Epithelial cell of prostate (primary cell): ENCODE measurements around the gene HAUS8.
"Not testable (repeated sequence)": the region's sequence is repeated elsewhere in the genome, so short reads cannot be mapped to it uniquely, and the experiment has no call there.

ENCODE experiments used
- DNase-seq: peaks from one replicate; pipeline ENCODE4 v3.0.0-alpha.2; 2011; ENCODE audit warnings: low read depth, low spot score
- H3K27ac ChIP-seq: fragments of 450-650 bp; 2 replicates; pipeline ENCODE4 v1.5.1; 2017; ENCODE audit warnings: mild to moderate bottlenecking

Gene HAUS8, protein sequence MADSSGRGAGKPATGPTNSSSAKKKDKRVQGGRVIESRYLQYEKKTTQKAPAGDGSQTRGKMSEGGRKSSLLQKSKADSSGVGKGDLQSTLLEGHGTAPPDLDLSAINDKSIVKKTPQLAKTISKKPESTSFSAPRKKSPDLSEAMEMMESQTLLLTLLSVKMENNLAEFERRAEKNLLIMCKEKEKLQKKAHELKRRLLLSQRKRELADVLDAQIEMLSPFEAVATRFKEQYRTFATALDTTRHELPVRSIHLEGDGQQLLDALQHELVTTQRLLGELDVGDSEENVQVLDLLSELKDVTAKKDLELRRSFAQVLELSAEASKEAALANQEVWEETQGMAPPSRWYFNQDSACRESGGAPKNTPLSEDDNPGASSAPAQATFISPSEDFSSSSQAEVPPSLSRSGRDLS

DNA sequence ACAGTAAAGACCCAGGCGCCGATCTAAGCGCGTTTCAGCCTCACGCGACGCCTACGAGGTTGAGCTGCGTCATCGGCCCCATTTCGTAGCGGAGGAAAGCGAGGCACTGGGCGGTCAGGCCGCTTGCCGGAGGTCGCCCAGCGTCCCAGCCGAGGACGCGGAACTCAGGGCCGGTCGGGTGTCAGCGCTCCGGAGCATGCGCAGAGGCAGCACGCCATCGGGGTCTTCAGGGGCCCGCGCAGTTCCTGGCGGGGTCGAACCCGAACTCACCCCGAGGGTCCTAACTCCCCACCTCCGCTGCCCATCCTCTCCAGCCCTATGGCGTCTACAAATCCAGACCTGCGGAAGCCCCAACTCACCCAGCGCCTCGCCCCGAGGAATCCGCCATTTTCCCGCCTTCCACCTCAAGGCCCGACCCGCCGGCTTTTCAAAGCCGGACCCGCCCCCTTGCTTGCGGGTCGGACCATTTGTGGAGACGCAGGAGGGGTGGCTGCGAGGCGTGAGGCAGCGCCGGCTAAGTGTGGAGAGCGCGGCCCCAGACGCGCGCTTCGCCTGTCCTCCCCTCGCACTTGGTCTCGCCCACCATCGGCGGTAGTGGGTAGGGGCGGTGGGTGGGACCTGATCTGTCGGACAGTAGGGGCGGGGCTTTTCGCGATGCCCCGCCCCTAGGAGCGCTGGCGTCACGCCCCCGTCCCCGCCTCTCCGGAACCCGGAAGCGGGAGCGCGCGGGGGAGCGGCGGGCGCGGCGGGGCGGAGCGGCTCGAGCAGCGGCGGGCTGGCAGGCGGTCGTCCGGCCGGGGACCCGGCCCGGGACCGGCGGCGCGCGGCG, at the start of gene HAUS8, which contains the start of gene MYO9B:
Gene HAUS8 (minus strand): TSS at position 418 of the 829 bp plus-strand sequence. CDS start 30 bp downstream, at position 388.
Gene MYO9B (plus strand): TSS at position 743 of the 829 bp plus-strand sequence. CDS start 25,941 bp downstream, outside the sequence.
- peak within 1 kb of the TSS; percentile 54 for H3K27ac ChIP-seq

DNA sequence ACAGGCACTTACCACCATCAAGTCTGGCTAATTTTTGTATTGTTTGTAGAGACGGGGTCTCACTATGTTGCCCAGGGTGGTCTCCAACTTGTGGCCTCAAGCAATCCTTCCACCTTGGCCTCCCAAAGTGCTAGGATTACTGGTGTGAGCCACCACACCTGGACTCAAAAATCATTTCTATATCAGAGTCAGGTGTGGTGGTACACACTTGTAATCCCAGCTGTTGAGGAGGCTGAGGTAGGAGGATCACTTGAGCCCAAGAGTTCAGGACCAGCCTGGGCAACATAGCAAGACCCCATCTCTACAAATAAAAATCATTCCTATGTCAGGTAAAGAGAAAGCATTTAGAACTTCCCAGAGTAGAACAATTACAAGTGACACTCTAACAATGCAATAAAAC, 48.8 kb upstream of the HAUS8 start:
- DNase-seq, result no peak
- no peak overlapping the region for H3K27ac ChIP-seq

More for the DNA sequence above, at the start of gene HAUS8, which contains the start of gene MYO9B:
- DNase-seq, result peak; percentile 98

DNA sequence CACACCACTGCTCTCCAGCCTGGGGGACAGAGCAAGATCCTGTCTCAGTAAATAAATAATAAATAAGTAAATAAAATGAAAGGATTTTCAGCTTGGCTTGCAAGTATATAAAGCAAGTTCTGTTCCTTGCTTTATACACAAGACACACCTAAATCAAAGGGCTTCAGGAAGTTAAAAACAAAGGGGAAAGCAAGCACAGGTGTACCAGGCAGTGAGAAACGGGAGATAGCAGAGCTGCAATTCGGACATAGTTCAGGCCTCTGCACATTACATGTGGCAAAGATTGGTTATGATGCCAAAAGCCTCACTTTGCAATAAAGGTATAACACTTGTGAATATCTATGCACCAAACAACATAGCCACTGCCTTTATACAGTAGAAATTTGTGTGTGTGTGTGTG, 47.8 kb upstream of the HAUS8 start:
- no peak overlapping the region for H3K27ac ChIP-seq
- DNase-seq, result no peak

DNA sequence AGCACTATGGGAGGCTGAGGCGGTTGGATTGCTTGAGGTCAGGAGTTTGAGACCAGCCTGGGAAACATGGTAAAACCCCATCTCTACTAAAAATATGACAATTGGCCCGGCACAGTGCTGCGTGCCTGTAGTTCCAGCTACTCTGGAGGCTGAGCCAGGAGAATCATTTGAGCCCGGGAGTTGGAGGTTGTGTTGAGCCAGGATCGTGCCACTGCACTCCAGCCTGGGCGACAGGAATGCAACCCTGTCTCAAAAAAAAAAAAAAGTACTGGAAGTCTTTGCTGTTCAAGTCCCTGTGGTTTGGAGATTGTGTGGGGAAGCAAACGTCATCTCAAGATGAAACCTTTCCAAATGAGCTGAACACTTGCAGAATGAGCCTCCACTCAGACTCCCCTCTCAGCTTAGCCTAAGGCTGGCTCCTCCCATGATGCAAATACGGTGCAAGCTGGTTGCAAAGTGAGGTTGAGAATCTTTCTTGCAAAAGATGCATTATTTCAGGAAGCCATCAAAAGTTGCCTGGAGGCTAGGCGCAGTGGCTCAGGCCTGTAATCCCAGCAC, 46.6 kb upstream of the HAUS8 start:
- H3K27ac ChIP-seq, result no peak overlapping the region
- no peak for DNase-seq

DNA sequence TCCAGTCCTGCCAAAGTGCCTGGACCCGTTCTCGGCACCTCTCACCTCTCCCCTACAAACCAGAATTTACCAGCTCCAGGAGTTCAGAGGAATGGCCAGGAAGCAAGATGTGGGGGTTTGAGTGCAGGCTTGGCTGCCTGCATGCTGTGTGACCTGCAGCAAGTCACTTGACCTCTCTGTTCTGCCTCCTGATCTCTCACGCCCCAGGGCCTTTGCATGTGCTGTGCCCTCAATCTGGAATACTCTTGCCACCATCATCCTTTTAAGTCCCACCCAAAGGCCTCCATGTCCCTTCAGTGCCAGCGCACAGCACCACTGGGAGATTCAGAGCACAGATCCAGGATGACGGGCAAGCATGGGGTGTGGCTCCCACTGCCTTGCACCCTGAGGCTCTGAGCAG, 43.7 kb upstream of the HAUS8 start:
- DNase-seq, result no peak
- no peak overlapping the region for H3K27ac ChIP-seq

DNA sequence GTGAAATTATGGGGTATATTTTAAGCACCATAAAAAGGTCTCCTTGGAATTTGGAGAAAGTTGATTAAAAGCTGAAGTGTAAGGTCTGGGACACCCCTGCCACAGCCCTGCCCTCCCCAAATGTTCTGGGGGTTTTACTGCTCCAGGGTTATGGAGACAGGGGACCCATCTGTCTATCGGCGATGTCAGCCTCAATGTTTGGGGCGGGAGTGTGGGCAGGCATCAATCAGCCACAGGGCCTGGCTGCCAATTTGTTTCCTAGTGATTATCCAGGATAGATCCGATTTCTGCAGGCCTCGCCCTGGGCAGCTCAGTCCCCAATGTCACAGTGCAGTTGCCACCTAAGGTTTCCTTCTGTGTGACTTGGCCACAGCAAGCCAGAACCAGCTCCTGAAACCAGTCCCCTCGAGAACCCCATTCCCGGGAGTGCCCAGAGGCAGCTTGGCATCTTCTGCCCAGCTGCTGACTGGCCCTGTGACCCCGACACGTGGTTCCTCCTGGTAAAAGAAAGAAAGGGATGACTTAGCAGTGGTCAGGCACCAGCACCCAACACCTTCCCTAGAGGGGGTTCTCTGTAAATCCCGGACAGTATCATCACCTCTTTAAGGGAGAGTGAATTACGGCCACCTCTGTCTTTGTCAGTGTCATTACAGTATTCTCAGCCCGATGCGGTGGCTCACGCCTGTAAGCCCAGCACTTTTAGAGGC, 41.9 kb upstream of the HAUS8 start:
- no peak for DNase-seq
- no peak overlapping the region for H3K27ac ChIP-seq

DNA sequence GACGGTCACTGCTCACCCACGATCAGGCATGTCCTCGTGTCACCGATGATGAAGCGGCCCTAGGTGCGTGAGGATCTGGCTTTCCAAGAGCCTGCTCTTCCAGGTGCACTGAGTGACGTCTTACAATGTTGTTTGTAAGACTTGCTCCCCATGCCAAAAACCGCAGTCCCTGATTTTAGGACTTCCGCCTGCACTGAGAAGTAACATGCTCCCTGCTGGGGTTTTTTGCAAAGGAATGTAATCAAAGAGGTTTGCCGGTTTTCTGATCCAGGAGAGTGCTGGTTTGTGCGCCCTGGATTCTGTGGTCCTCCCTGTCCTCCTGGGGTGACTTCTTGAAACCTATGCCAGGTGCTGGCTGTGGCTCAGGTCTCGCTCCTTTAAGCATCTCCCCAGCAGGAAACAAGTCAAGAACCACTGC, 39.2 kb upstream of the HAUS8 start:
- DNase-seq, result peak; percentile 75
- H3K27ac ChIP-seq, result peak overlapping the region; percentile 35

DNA sequence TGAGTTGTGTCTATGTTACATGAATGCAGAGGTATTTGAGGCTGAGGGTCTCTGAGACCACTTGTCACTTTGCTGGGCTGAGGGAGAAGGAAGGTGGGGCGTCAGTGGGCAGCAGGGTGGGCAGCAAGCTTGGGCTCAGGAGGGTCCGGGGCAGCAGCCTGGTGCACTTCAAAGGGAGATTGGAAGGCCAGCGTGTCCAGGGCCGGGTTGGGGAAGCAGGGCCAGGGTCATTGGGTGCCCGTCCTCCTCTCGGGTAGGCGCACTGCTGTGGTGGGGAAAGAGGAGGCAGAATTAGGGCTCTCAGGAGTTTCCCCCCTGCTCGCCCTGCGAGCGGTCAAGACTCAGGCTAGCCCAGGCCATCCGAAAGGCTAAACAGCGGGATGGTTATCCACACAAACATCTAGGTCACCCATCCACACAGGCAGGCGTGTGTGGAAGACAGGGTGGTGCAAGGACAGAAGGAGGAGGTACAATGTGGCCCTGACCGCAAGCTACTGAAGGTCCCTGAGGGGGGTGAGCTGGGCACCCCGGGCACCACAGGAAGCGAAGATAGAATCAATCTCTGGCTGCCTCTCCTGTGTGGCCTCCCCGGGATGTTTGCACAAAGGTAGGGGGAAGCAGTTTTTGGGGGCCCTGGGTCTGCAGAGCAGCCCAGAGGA, 38.0 kb upstream of the HAUS8 start:
- H3K27ac ChIP-seq, result no peak overlapping the region
- no peak for DNase-seq

DNA sequence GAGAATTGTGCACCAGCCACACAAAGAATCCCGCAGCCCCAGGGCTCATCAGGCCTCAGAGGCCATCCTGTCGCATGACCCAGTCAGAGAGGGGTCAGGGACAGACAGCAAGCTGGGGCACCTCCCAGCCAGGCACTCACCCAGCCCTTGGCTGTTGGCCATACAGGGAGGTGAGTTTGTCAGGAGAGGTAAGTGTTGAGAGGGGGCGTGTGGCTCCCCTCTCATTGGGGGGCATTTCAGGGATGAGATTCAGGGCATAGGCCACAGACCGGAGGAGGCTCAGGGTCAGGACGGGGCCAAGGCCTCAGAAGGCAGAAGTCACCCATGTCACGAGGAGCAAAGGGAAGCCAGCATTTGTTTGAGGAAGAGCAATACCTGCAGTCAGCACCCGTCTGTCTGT, 37.4 kb upstream of the HAUS8 start:
- no peak for DNase-seq

DNA sequence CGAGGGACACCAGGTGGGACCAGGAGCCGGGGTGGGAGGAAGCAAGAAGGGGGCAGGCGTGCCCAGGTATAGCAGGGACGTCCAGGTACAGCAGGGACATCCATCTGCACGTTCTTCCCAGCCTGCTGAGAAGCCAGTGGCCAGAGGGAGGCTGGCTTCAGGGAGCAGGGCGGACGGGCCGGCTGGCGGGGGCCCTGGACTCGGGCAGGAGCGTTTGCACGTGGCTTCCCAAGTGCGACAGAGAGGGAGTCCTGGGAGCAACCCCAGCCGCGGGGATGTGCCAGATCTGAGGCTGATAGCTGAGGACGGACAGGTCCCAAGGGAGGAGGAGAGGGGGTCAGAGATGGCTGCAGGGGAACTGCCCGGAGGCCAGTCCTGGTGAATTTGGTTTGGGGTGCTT, 37.0 kb upstream of the HAUS8 start:
- H3K27ac ChIP-seq, result no peak overlapping the region
- no peak for DNase-seq

More for the DNA sequence above, 37.4 kb upstream of the HAUS8 start:
- H3K27ac ChIP-seq, result no peak overlapping the region

DNA sequence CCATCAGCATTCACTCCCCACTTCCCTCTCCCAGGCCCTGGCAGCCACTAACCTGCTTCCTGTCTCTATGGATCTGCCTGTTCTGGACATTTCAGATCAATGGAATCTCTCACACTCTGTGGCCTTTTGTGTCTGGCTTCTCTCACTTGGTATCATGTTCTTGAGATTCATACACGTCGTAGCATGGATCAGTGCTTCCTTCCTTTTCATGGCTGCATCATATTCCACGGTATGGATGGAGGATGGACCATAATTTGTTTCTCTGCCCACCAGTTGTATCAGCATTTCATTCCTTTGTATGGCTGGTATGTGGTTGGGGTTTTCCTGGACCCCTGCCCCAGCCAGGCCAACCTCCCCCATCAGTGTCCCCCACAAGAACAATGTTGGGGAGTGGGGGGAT, 36.5 kb upstream of the HAUS8 start:
- H3K27ac ChIP-seq, result no peak overlapping the region
- no peak for DNase-seq

DNA sequence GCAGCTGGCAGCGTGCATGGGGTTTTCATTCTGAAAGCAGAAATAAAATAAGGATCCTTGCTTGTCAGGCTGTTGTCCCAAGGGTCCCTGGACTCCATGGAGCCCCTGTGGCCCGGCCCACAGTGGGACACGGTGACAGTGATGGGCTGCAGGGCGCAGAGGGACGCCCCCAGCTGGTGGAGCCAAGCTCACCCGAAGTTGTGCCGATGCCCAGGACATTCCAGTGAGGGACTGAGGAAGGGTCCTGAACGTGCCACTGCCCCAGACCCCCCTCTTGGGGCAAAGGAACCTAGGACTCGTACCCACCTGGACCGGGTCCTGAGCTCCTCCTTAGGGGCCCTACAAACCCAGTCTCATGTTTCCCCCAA, 35.3 kb upstream of the HAUS8 start:
- DNase-seq, result no peak
- H3K27ac ChIP-seq, result no peak overlapping the region

DNA sequence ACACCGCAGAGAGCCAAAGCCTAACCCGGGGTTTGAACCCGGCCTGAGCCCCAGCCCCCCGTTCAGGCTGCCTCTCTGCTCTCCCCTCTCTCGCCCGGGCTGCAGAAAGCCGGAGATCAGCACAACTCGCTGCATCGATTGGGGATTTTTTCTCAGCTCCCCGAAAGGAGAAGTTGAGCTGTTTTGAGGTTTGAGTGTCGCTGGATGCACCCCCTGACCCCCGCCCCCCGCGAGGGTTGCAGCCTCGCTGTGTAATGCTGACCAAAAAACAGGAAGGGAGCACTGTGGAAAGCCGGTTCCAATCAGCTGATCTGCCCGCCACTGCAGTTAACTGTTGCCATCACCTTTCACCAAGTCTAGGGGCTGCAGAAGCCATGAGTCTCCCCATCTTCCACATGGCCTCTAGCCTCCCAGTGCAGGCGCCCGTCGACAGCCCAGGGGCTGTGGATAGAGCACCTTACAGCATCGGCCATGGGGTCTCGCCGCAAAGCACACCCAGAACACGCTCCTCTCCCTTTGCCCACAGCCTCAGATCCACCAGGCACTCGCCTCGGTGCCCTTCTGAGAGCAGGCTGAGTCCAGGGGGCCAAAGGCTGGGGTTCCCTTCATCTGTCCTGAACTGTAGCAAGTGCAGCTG, 34.8 kb upstream of the HAUS8 start:
- H3K27ac ChIP-seq, result no peak overlapping the region

DNA sequence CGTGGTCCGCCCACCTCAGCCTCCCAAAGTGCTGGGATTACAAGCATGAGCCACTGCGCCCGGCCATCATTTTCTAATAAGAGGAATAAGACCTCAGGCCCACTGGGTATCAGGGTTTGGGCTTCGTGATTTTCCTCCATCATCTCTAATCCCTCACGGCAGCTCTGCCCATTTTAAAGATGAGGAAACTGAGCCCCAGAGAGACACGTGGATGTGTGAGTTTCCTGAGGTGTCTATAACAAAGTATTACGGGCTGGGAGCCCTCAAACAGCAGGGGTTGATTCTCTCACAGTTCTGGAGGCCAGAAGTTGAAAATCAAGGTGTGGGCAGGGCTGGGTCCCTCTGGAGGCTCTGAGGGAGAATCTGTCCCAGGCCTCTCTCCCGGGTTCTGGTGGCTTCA, 34.0 kb upstream of the HAUS8 start:
- no peak for DNase-seq
- no peak overlapping the region for H3K27ac ChIP-seq

More for the DNA sequence above, 34.8 kb upstream of the HAUS8 start:
- DNase-seq, result no peak

DNA sequence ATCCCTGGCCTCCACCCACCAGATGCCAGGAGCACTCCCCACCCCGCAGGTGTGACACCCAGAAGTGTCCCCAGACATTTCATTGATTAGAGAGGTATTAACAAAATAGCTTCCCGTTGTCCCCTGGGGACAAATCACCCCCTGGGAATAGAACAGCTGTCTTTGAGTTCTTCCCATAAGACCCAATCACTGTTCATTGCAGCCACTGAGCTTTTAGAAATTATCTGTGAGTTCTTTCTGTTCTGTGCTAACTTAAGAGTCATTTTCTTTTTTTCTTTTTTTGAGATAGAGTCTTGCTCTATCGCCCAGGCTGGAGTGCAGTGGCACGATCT, 33.2 kb upstream of the HAUS8 start:
- no peak for DNase-seq
- H3K27ac ChIP-seq, result peak overlapping the region; percentile 72

DNA sequence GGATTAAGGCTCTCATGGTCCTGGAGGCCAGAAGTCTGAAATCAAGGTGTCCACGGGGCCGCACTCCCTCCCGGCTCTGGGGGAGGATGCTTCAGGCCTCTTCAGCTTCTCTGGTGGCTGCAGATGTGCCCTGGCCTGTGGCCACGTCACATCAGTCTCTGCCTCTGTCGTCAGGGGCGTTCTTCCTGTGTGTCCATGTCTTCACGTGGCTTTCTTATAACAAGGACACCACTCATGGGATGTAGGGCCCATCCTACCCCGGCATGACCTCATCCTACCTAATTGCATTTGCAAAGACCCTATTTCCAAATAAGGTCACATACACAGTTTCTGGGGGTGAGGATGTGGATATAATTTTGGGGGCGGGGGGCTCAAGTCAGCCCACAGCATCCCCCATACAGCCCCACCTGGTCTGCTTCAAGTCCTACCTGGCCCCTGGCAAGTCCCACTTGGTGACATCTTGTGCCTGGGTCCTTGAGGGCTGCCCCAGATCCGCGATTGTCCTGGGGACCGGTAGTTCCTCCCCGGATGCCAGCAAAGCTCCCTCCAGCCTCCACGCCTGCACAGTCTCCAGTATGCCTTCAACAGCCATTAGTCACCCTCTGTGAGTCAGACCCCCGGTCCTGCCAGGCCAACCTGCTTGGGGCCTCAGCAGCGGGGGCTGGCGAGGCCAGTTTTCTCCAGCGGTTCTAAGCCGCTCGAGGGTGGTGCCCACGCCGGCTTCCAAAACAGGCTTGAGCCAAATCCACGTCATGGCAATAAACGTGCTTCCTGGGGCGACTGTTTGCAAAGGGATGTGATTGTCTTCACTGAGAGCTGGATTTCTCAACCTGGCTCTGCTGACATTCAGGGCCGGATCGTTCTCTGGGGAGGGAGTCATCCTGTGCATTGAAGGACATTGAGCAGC, 32.5 kb upstream of the HAUS8 start:
- DNase-seq, result peak; percentile 93

DNA sequence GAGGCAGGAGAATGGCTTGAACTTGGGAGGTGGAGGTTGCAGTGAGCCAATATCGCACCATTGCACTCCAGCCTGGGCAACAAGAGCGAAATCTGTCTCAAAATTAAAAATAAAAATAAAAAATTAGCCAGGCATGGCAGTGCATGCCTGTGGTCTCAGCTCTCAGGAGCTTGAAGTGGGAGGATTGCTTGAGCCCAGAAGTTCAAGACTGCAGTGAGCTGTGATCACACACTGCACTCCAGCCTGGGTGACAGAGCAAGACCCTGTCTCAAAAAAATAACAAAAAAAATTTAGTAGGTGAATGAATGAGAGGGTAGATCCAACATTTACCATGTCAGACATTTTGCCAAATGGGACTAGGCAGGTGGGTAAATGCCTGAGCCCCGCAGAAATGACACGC, 31.7 kb upstream of the HAUS8 start:
- not testable (repeated sequence) for DNase-seq
- peak overlapping the region; percentile 72 for H3K27ac ChIP-seq

More for the DNA sequence above, 32.5 kb upstream of the HAUS8 start:
- H3K27ac ChIP-seq, result peak overlapping the region; percentile 72

DNA sequence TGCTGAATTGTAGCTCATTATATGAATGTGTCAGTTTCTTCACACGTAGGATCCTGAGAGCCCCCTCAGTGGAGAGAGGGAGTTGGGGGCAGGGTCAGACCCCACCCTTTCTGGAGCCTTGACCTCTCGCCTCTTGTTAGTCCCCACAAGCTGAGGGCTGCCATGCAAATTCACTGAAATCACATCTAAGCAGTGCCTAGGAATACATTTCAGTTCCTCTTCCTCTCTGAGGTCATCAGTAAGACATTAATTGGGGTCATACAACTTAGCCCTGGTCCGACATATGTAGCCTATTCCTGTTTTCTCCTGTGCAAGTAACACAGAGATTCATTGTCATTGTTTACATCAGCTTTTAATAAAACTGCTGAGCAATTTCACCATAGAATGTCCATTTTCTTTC, 30.3 kb upstream of the HAUS8 start:
- H3K27ac ChIP-seq, result no peak overlapping the region
- no peak for DNase-seq
